HG03025 (cell line): ENCODE results near the gene KCNIP4.
"Not testable (repeated sequence)": the region's sequence is repeated elsewhere in the genome, so short reads cannot be mapped to it uniquely, and the experiment has no call there.

Experiments used
- ATAC-seq: cut with Tn5 transposase; IDR thresholded peaks from one replicate; pipeline ENCODE4 v1.9.1; 2021; ENCODE audit warnings: mild to moderate bottlenecking, moderate library complexity; ENCODE audit not compliant: unreplicated experiment, low FRiP score

KCNIP4 gene

GRCh38 chr4:20838476-20838875, 1110.1 kb downstream of the KCNIP4 start:
- no peak for ATAC-seq

- no peak for ATAC-seq
Observed at GRCh38 chr4:20832826-20833225, 1115.7 kb downstream of the KCNIP4 start.

DNA sequence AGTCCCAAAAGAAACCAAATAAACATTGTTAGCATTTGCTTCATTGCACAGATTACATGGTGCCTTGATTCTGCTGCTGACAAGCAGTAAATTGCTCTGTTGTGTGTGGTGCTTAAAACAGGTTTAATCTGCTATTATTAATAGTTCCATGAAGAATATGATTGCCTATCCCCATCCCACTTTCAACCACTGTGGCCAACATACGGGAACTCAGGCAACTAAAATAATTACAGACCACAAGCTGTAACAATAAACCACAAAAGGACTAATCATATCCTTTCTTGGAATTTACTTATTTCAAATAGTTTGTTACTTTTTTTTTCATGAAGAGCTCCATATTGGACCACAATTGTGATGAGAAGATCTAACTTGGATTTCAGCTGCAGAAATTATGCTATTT, 1116.8 kb downstream of the KCNIP4 start:
- no peak for ATAC-seq

- no peak for ATAC-seq
Observed at GRCh38 chr4:20829617-20830357, 1118.8 kb downstream of the KCNIP4 start.

- ATAC-seq = no peak
Observed at GRCh38 chr4:20825505-20825904, 1123.1 kb downstream of the KCNIP4 start.

DNA sequence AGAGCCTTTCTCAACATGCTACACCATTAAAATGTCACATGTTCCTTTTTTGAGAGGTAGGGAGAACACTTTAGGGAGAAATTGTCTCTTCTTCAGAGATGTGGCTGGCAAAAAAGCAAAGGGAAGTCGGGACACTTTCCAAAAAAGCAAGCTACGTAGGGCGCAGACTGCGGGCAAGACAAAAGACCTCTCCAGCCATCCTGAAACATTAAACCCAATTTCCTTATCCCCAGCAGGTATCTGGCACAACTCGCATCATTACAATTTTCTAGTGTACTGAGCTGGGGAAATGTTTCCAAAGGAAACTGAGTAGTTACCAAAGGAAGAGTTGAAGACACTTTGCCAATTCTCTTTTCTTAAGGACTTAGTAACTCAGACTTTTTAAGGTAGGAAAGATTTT, 1132.3 kb downstream of the KCNIP4 start:
- no peak for ATAC-seq

GRCh38 chr4:20813700-20814099, 1134.9 kb downstream of the KCNIP4 start:
- no peak for ATAC-seq

DNA sequence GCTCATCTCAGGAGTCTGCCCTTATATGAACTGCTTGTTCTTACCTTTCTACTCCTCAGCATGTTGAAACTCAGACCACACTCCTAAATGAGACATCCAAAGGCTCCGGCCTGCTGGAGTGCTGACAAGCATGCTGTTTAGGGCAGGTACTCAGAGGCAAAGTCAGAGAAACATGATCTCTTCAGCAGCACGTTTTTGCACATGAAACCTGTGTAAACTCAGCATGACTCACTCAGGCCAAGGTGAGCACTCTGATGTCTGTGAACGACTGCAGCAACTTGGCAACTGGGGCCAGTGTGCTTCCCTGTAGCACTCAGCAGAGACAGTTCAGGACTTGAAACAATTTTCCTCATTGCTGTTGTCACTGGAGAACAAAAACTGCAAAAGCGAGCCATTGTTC, 1138.8 kb downstream of the KCNIP4 start:
- no peak for ATAC-seq

- no peak for ATAC-seq
Observed at GRCh38 chr4:20805716-20806115, 1142.9 kb downstream of the KCNIP4 start.

GRCh38 chr4:20787940-20788665, 1160.5 kb downstream of the KCNIP4 start:
- ATAC-seq = no peak

GRCh38 chr4:20783134-20783533, 1165.4 kb downstream of the KCNIP4 start:
- not testable (repeated sequence) for ATAC-seq

- no peak for ATAC-seq
Observed at GRCh38 chr4:20778896-20779295, 1169.7 kb downstream of the KCNIP4 start.

GRCh38 chr4:20773144-20773997, 1175.2 kb downstream of the KCNIP4 start:
- no peak for ATAC-seq

DNA sequence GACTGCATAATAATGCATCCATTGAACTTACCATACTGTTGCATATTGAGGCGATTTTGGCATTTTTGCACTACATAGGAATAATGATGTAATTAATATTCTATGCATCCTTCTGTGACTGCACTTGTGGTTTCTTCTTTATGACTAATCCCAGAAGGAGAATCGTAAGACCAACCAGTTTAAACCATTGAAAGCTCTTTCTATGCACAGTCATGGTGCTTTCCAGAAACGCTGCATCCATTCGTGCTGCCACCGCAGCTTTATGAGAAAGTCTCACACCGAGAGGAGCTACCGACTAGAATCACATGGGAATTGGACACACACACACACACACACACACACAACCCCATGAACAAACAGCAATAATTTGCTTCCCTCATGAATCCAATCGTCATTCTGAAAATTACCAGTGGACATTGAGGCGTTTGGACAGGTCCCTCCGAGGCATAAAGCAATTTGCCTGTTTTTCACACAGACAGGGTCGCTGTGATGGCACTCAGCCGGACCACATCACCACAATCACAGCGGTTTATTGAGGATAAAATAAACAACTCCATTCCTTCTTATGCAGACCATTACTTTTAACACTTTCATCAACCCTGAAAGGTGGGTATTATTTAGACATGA, 1184.1 kb downstream of the KCNIP4 start:
- ATAC-seq = no peak

DNA sequence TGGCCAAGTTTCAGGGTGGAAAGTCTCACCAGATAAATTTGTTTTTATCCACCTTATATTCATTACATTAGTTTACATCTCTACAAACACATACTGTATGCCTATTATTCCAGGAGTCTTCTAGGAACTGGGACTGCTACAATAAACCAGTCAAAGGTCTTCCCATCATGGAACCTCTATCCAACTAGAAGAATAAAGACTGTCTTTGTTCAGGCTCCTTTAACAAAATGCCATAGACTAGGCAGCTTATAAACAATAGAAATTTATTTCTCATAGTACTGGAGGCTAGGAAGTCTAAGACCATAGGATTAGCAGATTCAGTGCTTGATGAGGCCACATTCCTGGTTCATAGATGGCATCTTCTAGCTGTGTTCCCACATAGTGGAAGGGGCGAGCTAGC, 1186.7 kb downstream of the KCNIP4 start:
- ATAC-seq = no peak

- ATAC-seq = no peak
Observed at GRCh38 chr4:20761382-20761781, 1187.2 kb downstream of the KCNIP4 start.

DNA sequence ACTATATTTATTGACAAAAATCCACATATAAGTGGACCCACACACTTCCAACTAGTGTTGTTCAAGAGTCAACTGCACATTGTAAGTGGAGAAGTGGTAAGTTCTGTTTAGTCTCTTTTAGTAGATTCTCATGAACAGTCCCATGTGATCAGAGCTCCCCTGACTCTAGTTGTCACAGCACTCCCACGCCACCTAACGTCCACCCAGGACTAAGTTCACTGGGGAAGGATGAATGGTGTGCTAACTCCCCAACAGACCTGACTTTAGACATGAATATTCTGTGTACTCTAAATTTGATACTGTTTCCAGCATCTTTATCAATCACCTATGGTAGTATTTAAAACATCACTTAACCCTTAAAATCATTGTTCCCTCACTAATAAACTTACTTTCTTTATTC, 1188.5 kb downstream of the KCNIP4 start:
- no peak for ATAC-seq

GRCh38 chr4:20754036-20754435, 1194.5 kb downstream of the KCNIP4 start:
- no peak for ATAC-seq

DNA sequence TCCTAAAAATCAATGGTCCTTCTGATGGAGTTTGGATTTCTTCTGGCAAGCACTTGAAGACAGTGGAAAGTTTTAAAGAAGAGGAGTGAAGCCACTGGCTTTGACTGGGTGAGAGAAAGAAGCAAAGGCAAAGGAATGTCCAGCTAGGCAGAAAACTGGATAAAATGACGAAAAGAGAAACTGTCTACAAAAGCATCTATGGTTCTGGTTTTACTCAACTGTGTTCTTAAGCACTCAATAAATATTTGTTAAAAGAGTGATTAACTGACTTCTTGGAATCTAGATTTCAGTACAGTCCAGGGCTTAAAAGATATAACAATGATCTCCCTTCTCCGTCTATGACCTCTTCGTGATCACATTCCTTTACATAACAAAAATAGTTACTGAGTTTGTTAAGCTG, 1195.9 kb downstream of the KCNIP4 start:
- ATAC-seq = no peak

DNA sequence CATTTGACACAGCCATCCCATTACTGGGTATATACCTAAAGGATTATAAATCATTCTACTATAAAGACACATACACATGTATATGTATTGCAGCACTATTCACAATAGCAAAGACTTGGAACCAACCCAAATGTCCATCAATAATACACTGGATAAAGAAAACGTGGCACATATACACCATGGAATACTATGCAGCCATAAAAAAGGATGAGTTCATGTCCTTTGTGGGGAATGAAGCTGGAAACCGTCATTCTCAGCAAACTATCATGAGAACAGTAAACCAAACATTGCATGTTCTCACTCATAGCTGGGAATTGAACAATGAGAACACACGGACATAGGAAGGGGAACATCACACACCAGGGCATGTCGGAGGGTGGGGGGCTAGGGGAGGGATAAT, 1202.6 kb downstream of the KCNIP4 start:
- not testable (repeated sequence) for ATAC-seq

DNA sequence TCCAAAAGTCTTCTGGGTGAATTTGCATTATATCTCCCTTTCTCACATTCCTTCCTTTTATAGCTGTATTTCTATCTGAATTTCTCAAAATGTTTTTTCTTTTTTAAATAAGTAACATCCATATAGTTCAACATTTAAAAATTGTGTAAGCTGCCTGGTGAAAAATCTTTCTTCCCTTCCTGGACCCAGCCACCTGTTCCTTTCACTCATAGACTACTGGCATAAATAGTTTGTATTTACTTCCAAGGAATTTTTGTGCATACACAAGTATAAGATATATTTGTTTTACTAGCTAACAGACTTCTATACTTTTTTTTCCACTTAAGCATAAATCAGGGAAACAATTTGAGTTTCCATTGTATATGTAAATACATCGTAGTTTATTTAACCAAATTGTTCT, 1212.6 kb downstream of the KCNIP4 start:
- ATAC-seq = no peak
